ENCODE data around the gene ATP5IF1. TPM values are rescaled to one million over a fixed set of nuclear protein-coding genes. Genes with fewer than 3 reads are reported as not detected.
A peak's percentile ranks its signal among the peaks of the same experiment; 100 is the strongest.

ATP5IF1 gene
- total and polyA plus RNA-seq, 9 of the 15 experiments (the other 6 are each of a cell fraction or from before 2014, with no cell fraction given) = 292 to 1,422 (median 388) TPM

- TF ChIP-seq FOXJ2 (tag; IDR thresholded peaks at IDR 0.05) = no peak
- no peak for TF ChIP-seq ZNF830 (CRISPR knock-in tag; IDR thresholded peaks at IDR 0.05)
- no peak for TF ChIP-seq ATF2 (CRISPR knock-in tag; IDR thresholded peaks at IDR 0.05)
- no peak for TF ChIP-seq ZNF184 (CRISPR knock-in tag; IDR thresholded peaks at IDR 0.05)
- TF ChIP-seq SIX5 (IDR thresholded peaks at IDR 0.05; ENCODE audit: borderline replicate concordance in 1 of 2, insufficient read depth in 1 of 2, low read depth in 1 of 2, low read length in 2 of 2) = no peak
- peak; percentile 83 for TF ChIP-seq HNRNPLL (IDR thresholded peaks at IDR 0.05; ENCODE audit: low read depth, low read length, poor library complexity, severe bottlenecking)
- TF ChIP-seq SOX6 (IDR thresholded peaks at IDR 0.05) = no peak; the same call in 1 of the 2 replicates
- TF ChIP-seq HMG20B (CRISPR knock-in tag; IDR thresholded peaks at IDR 0.05) = no peak
- TF ChIP-seq CBX2 (IDR thresholded peaks at IDR 0.05; ENCODE audit: insufficient read depth, low read length, poor library complexity, severe bottlenecking) = no peak
- TF ChIP-seq FIP1L1 (IDR thresholded peaks at IDR 0.05; ENCODE audit: low read depth, low read length, poor library complexity, severe bottlenecking) = no peak
- no peak for TF ChIP-seq RBM17 (IDR thresholded peaks at IDR 0.05; ENCODE audit: borderline replicate concordance, low read depth, low read length)
- TF ChIP-seq NCOA2 (IDR thresholded peaks at IDR 0.05; ENCODE audit: partially characterized antibody in 2 of 2) = no peak
- TF ChIP-seq THRAP3 (IDR thresholded peaks at IDR 0.05; ENCODE audit: borderline replicate concordance) = no peak
- TF ChIP-seq MEF2A (IDR thresholded peaks at IDR 0.05; ENCODE audit: control insufficient read depth, low read depth, low read length) = no peak
- 0 out of 2 replicates have a peak, but pooled peaks have one; percentile 10 for TF ChIP-seq SMAD4 (CRISPR knock-in tag; conservative IDR thresholded peaks at IDR 0.05)
- peak; percentile 89 for TF ChIP-seq TAF9B (IDR thresholded peaks at IDR 0.05; ENCODE audit: partially characterized antibody)
- no peak for TF ChIP-seq HDAC3 (IDR thresholded peaks at IDR 0.05; ENCODE audit: borderline replicate concordance, partially characterized antibody)
- no peak for TF ChIP-seq ZNF785 (CRISPR knock-in tag; IDR thresholded peaks at IDR 0.05)
- no peak for TF ChIP-seq NFIX (CRISPR knock-in tag; IDR thresholded peaks at IDR 0.05; ENCODE audit: low read depth)
- TF ChIP-seq PHB (CRISPR knock-in tag; IDR thresholded peaks at IDR 0.05) = peak; percentile 69; the same call in 1 of the 2 replicates
- TF ChIP-seq ZSCAN32 (CRISPR knock-in tag; IDR thresholded peaks at IDR 0.05) = no peak
- TF ChIP-seq HINFP (tag; conservative IDR thresholded peaks at IDR 0.05; ENCODE audit: low read depth) = no peak
- no peak for TF ChIP-seq MITF (IDR thresholded peaks at IDR 0.05)
Measured at GRCh38 chr1:28235755-28236655, at the start of gene ATP5IF1 (continued).

Data from K562 (cell line).